NT2/D1 (cell line): ENCODE results near the gene CTNNA2.

Experiments used
- SUZ12 ChIP-seq: IDR thresholded peaks from 2 replicates; pipeline ENCODE4 v1.6.1; 2011; ENCODE audit not compliant: insufficient read length, insufficient read depth; ENCODE audit errors: extremely low read depth
- YY1 ChIP-seq: IDR thresholded peaks from 2 replicates; pipeline ENCODE4 v1.6.1; 2011; ENCODE audit not compliant: insufficient read length, insufficient read depth
- ZNF274 ChIP-seq: IDR thresholded peaks from 2 replicates; pipeline ENCODE4 v1.6.1; 2011; ENCODE audit warnings: mild to moderate bottlenecking, low read depth, low read length

DNA sequence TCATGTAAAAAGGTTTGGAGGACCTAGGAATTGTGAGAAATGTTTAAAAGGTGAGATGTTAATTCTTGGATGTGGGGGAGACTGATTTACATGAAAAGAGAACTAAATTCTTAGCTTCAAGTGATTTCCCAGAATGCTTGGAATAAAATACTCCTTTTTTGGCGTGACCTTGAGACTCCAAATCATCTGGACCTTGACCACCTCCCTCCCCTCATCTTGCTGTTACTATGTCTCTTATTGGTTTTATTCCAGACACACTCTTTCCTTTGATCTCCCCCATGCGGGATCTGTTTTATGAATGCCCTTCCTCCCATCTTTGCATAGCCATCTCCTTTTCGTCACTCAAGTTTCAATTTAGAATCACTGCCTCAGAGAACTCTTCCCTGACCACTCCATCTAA, 811.7 kb downstream of the CTNNA2 start:
- no peak for TF ChIP-seq YY1
- no peak for TF ChIP-seq SUZ12
- TF ChIP-seq ZNF274, result no peak
